Nephron progenitor cell (in vitro differentiated cells): ENCODE results near the gene NXPH4.

Experiments used
- DNase-seq: peaks from one replicate; pipeline ENCODE4 v3.0.0; 2021
- H3K27ac Mint-ChIP-seq: 2 replicates; pipeline ENCODE4 v1.8.0; 2021; ENCODE audit warnings: mild to moderate bottlenecking, moderate library complexity, mixed read lengths
- H3K27me3 Mint-ChIP-seq: 2 replicates; pipeline ENCODE4 v1.8.0; 2021; ENCODE audit warnings: mild to moderate bottlenecking, low read depth, mixed read lengths; ENCODE audit not compliant: poor library complexity
- H3K36me3 Mint-ChIP-seq: 2 replicates; pipeline ENCODE4 v1.8.0; 2021; ENCODE audit warnings: low read depth, mixed read lengths
- H3K4me1 Mint-ChIP-seq: 2 replicates; pipeline ENCODE4 v1.8.0; 2021; ENCODE audit warnings: mixed read lengths
- H3K4me3 Mint-ChIP-seq: 2 replicates; pipeline ENCODE4 v1.8.0; 2021; ENCODE audit warnings: mild to moderate bottlenecking, moderate library complexity, mixed read lengths
- H3K9me3 Mint-ChIP-seq: 2 replicates; pipeline ENCODE4 v1.8.0; 2021; ENCODE audit warnings: mild to moderate bottlenecking, moderate library complexity, mixed read lengths
- TF ChIP-seq, protein P1 (sequence below): fragments of 200-600 bp; sonication (generic); IDR thresholded peaks from 2 replicates; pipeline ENCODE4 v1.5.0; 2021; ENCODE audit warnings: antibody characterized with exemption

NXPH4 gene

DNA sequence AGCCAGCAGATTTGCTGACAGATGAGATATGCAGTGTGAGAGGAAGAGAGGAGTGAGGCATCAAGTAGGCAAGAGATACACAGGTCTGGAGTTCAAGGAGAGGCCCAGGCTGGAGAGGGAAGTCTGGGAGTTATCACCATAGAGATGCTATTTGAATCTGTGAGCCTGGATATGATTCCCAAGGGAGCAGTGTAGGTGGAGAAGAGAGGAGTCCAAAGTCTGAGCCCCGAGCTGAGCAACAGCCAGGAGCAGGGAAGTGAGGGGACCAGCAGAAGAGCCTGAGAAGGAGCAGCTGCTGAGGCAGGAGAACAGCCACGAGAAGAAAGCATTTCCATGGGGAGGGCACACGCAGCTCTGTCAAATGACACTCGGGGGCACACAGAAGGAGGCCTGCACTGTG, 20.2 kb upstream of the NXPH4 start:
- TF ChIP-seq, protein P1, sequence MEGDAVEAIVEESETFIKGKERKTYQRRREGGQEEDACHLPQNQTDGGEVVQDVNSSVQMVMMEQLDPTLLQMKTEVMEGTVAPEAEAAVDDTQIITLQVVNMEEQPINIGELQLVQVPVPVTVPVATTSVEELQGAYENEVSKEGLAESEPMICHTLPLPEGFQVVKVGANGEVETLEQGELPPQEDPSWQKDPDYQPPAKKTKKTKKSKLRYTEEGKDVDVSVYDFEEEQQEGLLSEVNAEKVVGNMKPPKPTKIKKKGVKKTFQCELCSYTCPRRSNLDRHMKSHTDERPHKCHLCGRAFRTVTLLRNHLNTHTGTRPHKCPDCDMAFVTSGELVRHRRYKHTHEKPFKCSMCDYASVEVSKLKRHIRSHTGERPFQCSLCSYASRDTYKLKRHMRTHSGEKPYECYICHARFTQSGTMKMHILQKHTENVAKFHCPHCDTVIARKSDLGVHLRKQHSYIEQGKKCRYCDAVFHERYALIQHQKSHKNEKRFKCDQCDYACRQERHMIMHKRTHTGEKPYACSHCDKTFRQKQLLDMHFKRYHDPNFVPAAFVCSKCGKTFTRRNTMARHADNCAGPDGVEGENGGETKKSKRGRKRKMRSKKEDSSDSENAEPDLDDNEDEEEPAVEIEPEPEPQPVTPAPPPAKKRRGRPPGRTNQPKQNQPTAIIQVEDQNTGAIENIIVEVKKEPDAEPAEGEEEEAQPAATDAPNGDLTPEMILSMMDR, result no peak
- no peaks in the 10 kb centered on the region for H3K4me1 Mint-ChIP-seq
- H3K27me3 Mint-ChIP-seq, result no peaks in the 10 kb centered on the region
- DNase-seq, result no peak
- H3K9me3 Mint-ChIP-seq, result no peaks in the 10 kb centered on the region
- H3K36me3 Mint-ChIP-seq, result peaks cover 60% of the 10 kb centered on the region
- H3K4me3 Mint-ChIP-seq, result no peak overlapping the region
- H3K27ac Mint-ChIP-seq, result peak overlapping the region; percentile 5

- H3K27me3 Mint-ChIP-seq, result no peaks in the 10 kb centered on the region
- H3K4me3 Mint-ChIP-seq, result no peak overlapping the region
- peaks cover 55% of the 10 kb centered on the region for H3K36me3 Mint-ChIP-seq
- H3K9me3 Mint-ChIP-seq, result no peaks in the 10 kb centered on the region
- no peaks in the 10 kb centered on the region for H3K4me1 Mint-ChIP-seq
- TF ChIP-seq, protein P1, result no peak
- DNase-seq, result no peak
- H3K27ac Mint-ChIP-seq, result no peak overlapping the region
Observed at GRCh38 chr12:57196956-57197355, 19.6 kb upstream of the NXPH4 start.

- Mint-ChIP-seq H3K27me3 (no peaks in the 10 kb centered on the region), H3K4me3 (no peak overlapping the region), H3K36me3 (peaks cover 56% of the 10 kb centered on the region), H3K27ac (no peak overlapping the region), H3K9me3 (no peaks in the 10 kb centered on the region), H3K4me1 (no peaks in the 10 kb centered on the region)
- no peak for DNase-seq
- TF ChIP-seq, protein P1, result no peak
Observed at GRCh38 chr12:57198329-57198728, 18.3 kb upstream of the NXPH4 start.

GRCh38 chr12:57199191-57199590, 17.4 kb upstream of the NXPH4 start:
- Mint-ChIP-seq H3K4me1 (no peaks in the 10 kb centered on the region), H3K36me3 (peaks cover 56% of the 10 kb centered on the region), H3K27me3 (no peaks in the 10 kb centered on the region), H3K9me3 (no peaks in the 10 kb centered on the region), H3K27ac (no peak overlapping the region), H3K4me3 (no peak overlapping the region)
- no peak for DNase-seq
- TF ChIP-seq, protein P1, result no peak

DNA sequence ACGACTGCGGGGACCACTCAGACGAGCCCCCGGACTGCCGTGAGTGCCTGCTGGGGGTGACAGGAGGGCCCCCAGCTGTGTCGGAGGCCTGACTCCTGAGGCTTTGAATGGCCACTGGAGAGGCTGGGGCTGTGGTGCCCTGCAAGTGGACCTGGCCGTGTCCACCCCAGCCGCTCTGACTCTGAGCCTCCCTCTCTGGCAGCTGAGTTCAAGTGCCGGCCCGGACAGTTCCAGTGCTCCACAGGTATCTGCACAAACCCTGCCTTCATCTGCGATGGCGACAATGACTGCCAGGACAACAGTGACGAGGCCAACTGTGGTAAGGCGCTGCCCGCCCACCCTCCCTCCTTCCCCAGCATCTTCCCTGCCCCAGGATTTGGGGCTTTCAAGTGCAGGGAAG, 16.1 kb upstream of the NXPH4 start:
- no peak for DNase-seq
- Mint-ChIP-seq H3K36me3 (peaks cover 46% of the 10 kb centered on the region), H3K4me3 (no peak overlapping the region), H3K9me3 (no peaks in the 10 kb centered on the region), H3K27ac (no peak overlapping the region), H3K4me1 (no peaks in the 10 kb centered on the region), H3K27me3 (no peaks in the 10 kb centered on the region)
- TF ChIP-seq, protein P1, result no peak

GRCh38 chr12:57201219-57201618, 15.4 kb upstream of the NXPH4 start:
- H3K27me3 Mint-ChIP-seq, result no peaks in the 10 kb centered on the region
- H3K4me3 Mint-ChIP-seq, result no peak overlapping the region
- no peaks in the 10 kb centered on the region for H3K4me1 Mint-ChIP-seq
- TF ChIP-seq, protein P1, result no peak
- no peaks in the 10 kb centered on the region for H3K9me3 Mint-ChIP-seq
- no peak for DNase-seq
- no peak overlapping the region for H3K27ac Mint-ChIP-seq
- peaks cover 48% of the 10 kb centered on the region for H3K36me3 Mint-ChIP-seq
